Measurements from ENCODE around the gene RNF19B.
"Not testable (repeated sequence)": the region's sequence is repeated elsewhere in the genome, so short reads cannot be mapped to it uniquely, and the experiment has no call there.

RNF19B gene

DNA sequence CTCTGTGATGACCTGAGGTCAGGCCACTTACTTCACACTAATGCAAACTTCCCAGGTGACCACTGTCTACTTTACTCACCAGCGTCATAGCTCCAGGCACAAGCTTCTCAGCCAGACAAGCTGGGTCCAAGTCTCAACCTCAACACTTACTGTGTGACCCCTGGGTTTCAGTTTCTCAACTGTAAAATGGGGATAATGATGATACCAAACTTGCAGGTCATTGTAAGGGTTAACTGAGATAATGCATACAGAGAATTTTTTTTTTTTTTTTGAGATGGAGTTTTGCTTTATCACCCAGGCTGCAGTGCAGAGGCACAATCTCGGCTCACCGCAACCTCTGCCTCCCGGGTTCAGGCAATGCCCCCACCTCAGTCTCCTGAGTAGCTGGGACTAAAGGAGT is 37.4 kb upstream of the RNF19B start:
- no peak for TF ChIP-seq CTCF (IDR thresholded peaks at IDR 0.05; ENCODE audit: borderline replicate concordance, insufficient read depth, low read depth, low read length)

DNA sequence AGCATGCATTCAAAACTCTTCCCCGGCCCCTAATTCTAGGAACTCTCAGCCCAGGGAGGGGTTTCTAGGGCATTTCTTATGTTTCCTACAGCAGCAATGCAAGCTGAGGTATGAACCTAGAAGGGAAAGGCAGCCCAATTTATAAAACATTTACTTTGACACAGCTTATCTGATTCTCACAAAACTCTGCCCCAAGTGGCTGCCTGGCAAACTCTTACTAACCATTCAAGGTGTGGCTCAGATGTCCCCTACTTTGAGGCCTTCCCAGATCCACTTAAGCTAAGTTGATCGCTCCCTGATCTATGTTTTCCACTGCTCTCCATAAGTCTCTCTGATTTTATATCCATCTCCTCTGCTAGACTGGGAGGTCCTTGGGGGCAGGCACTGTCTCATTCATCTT is 36.7 kb upstream of the RNF19B start:
- no peak overlapping the region for H3K4me3 ChIP-seq (ENCODE audit: low read depth, low read length)
- no peak for TF ChIP-seq CTCF (IDR thresholded peaks at IDR 0.05; ENCODE audit: borderline replicate concordance, insufficient read depth, low read depth, low read length)

More for the DNA sequence above, 37.4 kb upstream of the RNF19B start:
- no peak overlapping the region for H3K4me3 ChIP-seq (ENCODE audit: low read depth, low read length)

DNA sequence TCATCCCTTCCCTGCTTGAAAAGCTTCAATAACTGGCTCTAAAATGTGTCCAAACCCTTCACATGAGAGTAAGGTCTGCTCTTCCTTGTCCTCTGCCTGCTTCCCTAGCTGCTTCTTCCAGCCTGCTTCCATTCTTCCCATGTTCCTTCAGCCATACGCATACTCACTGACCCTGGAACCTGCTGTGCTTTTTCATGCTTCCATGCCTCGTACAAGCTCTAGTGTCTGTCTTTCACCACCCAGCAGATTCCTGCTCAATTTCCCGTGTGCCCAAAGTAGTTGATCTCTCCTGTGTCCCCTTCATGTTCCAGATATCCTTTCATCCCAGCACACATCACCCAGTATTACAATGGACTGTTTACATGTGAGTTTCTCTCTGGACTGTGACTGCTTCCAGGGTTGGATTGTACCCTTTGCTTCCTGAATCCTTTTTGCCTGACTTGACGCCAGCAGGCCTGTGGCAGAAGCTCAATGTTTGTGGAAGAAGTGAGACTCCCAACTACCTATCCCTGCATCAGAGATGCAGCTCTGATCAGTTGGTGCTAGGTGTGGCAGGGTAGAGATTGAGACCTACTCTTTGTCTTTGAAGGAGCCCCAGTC is 35.9 kb upstream of the RNF19B start:
- no peak for TF ChIP-seq CTCF (IDR thresholded peaks at IDR 0.05; ENCODE audit: borderline replicate concordance, insufficient read depth, low read depth, low read length)
- no peak overlapping the region for H3K4me3 ChIP-seq (ENCODE audit: low read depth, low read length)

DNA sequence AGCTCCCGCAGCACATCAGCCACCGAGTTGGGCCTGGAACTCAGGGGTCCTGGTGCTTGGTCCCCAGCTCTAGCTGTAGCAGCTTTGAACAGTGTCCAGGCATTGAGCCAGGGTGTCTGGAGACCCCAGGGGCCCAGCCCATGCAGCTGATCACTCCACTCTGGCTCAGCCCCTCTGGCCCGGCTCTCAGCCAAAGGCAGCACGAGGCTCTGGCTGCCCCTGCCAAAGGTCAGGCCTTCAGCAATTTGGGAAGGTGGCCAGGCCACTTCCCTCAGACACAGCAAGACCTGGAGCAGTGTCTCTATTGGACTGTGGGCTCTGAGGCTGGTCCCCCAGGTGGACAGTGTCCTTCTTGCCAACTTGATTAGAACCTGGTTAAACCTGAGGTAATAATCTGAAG is 34.4 kb upstream of the RNF19B start:
- no peak overlapping the region for H3K4me3 ChIP-seq (ENCODE audit: low read depth, low read length)
- TF ChIP-seq CTCF (IDR thresholded peaks at IDR 0.05; ENCODE audit: borderline replicate concordance, insufficient read depth, low read depth, low read length) = no peak

DNA sequence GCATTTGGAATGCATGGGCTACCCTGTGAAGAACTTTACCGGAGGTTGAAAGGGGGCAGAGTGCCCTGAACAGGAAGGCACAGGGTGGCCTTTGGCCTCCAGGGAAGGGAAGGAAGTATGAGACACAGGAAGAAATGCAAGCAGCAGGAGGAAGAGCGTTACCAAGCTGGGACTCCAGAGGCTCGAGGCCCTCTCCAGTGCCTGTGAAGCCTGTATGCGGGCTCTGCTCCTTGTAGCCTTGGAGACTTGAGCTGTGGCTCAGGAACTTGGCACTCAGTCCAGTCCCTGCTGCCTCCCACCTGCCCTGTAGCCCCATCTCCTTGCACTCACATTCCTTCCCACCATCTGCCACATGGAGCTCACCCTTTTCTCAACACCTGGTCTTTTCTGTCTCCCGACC is 33.5 kb upstream of the RNF19B start:
- TF ChIP-seq CTCF (IDR thresholded peaks at IDR 0.05; ENCODE audit: borderline replicate concordance, insufficient read depth, low read depth, low read length) = no peak
- no peak overlapping the region for H3K4me3 ChIP-seq (ENCODE audit: low read depth, low read length)

GRCh38 chr1:32997381-32997891 is 32.8 kb upstream of the RNF19B start:
- no peak overlapping the region for H3K4me3 ChIP-seq (ENCODE audit: low read depth, low read length)
- TF ChIP-seq CTCF (IDR thresholded peaks at IDR 0.05; ENCODE audit: borderline replicate concordance, insufficient read depth, low read depth, low read length) = no peak

DNA sequence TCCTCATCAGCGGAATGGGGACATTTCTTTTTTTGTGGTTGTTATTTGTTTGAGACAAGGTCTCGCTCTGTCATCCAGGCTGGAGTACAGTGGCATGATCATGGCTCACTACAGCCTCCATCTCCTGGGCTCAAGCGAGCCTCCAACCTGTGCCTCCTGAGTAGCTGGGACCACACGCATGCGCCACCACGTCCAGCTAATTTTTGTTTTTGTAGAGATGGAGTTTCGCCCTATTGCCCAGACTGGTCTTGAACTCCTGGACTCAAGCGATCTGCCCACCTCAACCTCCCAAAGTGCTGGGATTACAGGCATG is 28.7 kb upstream of the RNF19B start:
- not testable (repeated sequence) for H3K4me3 ChIP-seq (ENCODE audit: low read depth, low read length)

All from GM12875 (cell line).